KBM-7 (cell line): ENCODE measurements around the gene DCST2.
A peak's percentile ranks its signal among the peaks of the same experiment; 100 is the strongest.

Experiments used
- DNase-seq: peaks from one replicate; pipeline ENCODE4 v3.0.0-alpha.2; 2015
- in situ Hi-C: fragments of 300-500 bp; cut with MboI; formaldehyde crosslinking; loops from 2 replicates; pipeline ENCODE4 v1.14.3; 2020; ENCODE audit warnings: low sequenced_read_pairs, low pct_unique_long_range_greater_than_20kb, mixed read lengths

DCST2 gene

GRCh38 chr1:155070721-155071569, 37.4 kb upstream of the DCST2 start:
- in situ Hi-C loops = no loop called here
- DNase-seq = peak; percentile 83

- in situ Hi-C loops = no loop called here
- DNase-seq = no peak
Observed at GRCh38 chr1:155070158-155070621, 36.6 kb upstream of the DCST2 start.

GRCh38 chr1:155069551-155070157, 36.1 kb upstream of the DCST2 start:
- DNase-seq = no peak
- in situ Hi-C loops = no loop called here

- in situ Hi-C loops = no loop called here
Observed at GRCh38 chr1:155068599-155068998, 35.0 kb upstream of the DCST2 start.

GRCh38 chr1:155066777-155067176, 33.2 kb upstream of the DCST2 start:
- in situ Hi-C loops = no loop called here
- DNase-seq = no peak

More at GRCh38 chr1:155068599-155068998, 35.0 kb upstream of the DCST2 start:
- DNase-seq = no peak

GRCh38 chr1:155064832-155065429, 31.4 kb upstream of the DCST2 start:
- in situ Hi-C loops = no loop called here
- no peak for DNase-seq

- in situ Hi-C loops = no loop called here
- peak; percentile 49 for DNase-seq
Observed at GRCh38 chr1:155064111-155064831, 30.7 kb upstream of the DCST2 start.

GRCh38 chr1:155063550-155064110, 30.0 kb upstream of the DCST2 start, which contains the start of gene EFNA4:
EFNA4 (plus strand) TSS chr1:155063740; CDS start chr1:155063824, 84 bp downstream.
- peak; percentile 98 for DNase-seq
- in situ Hi-C loops = no loop called here

GRCh38 chr1:155062702-155063411, 29.3 kb upstream of the DCST2 start:
- in situ Hi-C loops = no loop called here
- no peak for DNase-seq

- in situ Hi-C loops = no loop called here
- no peak for DNase-seq
Observed at GRCh38 chr1:155062151-155062686, 28.6 kb upstream of the DCST2 start.

GRCh38 chr1:155061381-155062150, 28.0 kb upstream of the DCST2 start:
- DNase-seq = peak; percentile 95
- in situ Hi-C loops = no loop called here

GRCh38 chr1:155060736-155061135, 27.2 kb upstream of the DCST2 start:
- in situ Hi-C loops = no loop called here
- no peak for DNase-seq

- in situ Hi-C loops = no loop called here
- no peak for DNase-seq
Observed at GRCh38 chr1:155057788-155058211, 24.2 kb upstream of the DCST2 start.

GRCh38 chr1:155057104-155057503, 23.5 kb upstream of the DCST2 start:
- in situ Hi-C loops = no loop called here

GRCh38 chr1:155053531-155054105, 20.0 kb upstream of the DCST2 start:
- in situ Hi-C loops = no loop called here
- no peak for DNase-seq

More at GRCh38 chr1:155057104-155057503, 23.5 kb upstream of the DCST2 start:
- no peak for DNase-seq

GRCh38 chr1:155052439-155053395, 19.1 kb upstream of the DCST2 start:
- peak; percentile 45 for DNase-seq
- in situ Hi-C loops = no loop called here
